Kidney (tissue), 14 donors: ENCODE data around the gene TSPAN4. TPM values are rescaled to one million over a fixed set of nuclear protein-coding genes. Genes with fewer than 3 reads are reported as not detected.
A peak's percentile ranks its signal among the peaks of the same experiment; 100 is the strongest.

Experiments
- DNase-seq, 5 donors: peaks; one replicate each; pipeline ENCODE4 v3.0.0-alpha.2; 2013 to 2020
- FAIRE-seq: peaks from 2 replicates; lab custom pipeline; 2012; peaks lifted over from hg19 to GRCh38; lab: Jason Lieb, UNC
- H3K27ac ChIP-seq, 2 donors: one replicate each; pipeline ENCODE4 v1.7.0; 2013; ENCODE audit warnings: low read depth in 2 of 2, low read length in 2 of 2, inconsistent platforms in 1 of 2
- H3K27me3 ChIP-seq: one replicate; pipeline ENCODE4 v1.7.1; 2013; ENCODE audit warnings: low read length, inconsistent platforms; ENCODE audit not compliant: control insufficient read depth, insufficient read depth
- H3K36me3 ChIP-seq, 3 donors: one replicate each; pipeline versions ENCODE4 v1.7.0 to v1.7.1; 2013; ENCODE audit warnings: low read length in 3 of 3, control low read depth in 1 of 3, inconsistent platforms in 1 of 3; ENCODE audit not compliant: insufficient read depth in 3 of 3, control insufficient read depth in 2 of 3
- H3K4me1 ChIP-seq, 3 donors: one replicate each; pipeline versions ENCODE4 v1.7.0 to v1.7.1; 2013; ENCODE audit warnings: low read length in 3 of 3, inconsistent platforms in 1 of 3, low read depth in 1 of 3; ENCODE audit not compliant: control insufficient read depth in 2 of 3, insufficient read depth in 2 of 3
- H3K4me3 ChIP-seq, 3 donors: one replicate each; pipeline versions ENCODE4 v1.7.0 to v1.8.1; 2013; ENCODE audit warnings: low read length in 3 of 3, control low read depth in 1 of 3, inconsistent platforms in 1 of 3
- H3K9ac ChIP-seq, 3 donors: one replicate each; pipeline versions ENCODE4 v1.7.0 to v1.7.1; 2013; ENCODE audit warnings: low read length in 3 of 3, control low read depth in 1 of 3, inconsistent platforms in 1 of 3
- H3K9me3 ChIP-seq, 3 donors: one replicate each; pipeline versions ENCODE4 v1.7.0 to v1.7.1; 2013; ENCODE audit warnings: low read length in 3 of 3, control low read depth in 1 of 3, inconsistent platforms in 1 of 3; ENCODE audit not compliant: control insufficient read depth in 2 of 3, insufficient read depth in 1 of 3
- CTCF ChIP-seq: IDR thresholded peaks from 3 replicates; pipeline ENCODE4 v1.5.1; 2012; ENCODE audit warnings: mild to moderate bottlenecking, moderate library complexity, borderline replicate concordance; ENCODE audit not compliant: insufficient read depth; ENCODE audit errors: extremely low read depth
- intact Hi-C: fragments of 100-400 bp; cut with DNase I; formaldehyde crosslinking; loops from one replicate; pipeline ENCODE4 v1.11.1; 2022
- polyA plus RNA-seq: library from polyadenylated mRNA; stranded (reverse); fragments of 350-450 nt; fragmentation: Illumina TruSeq; extraction: RNeasy Lipid Tissue Mini Kit (QIAGEN cat#74804); gene quantifications from one replicate; pipeline ENCODE4 v1.2.3, GENCODE V29; 2014; ENCODE audit warnings: low read depth, low replicate concordance; ENCODE audit not compliant: insufficient read depth
- total RNA-seq: library from RNA; stranded (reverse); fragmentation: NEBNext Ultra II Directional; extraction: Animal tissue kit (Norgen Biotek cat#: 25700); gene quantifications from one replicate; pipeline ENCODE4 v1.2.1, GENCODE V29; 2021
- donor health status: control.
- donor health status: control.
- donor health status: control.
- donor health status: control.
- donor health status: control.
- donor health status: DM: yes; HTN: yes; CAD: no.
- donor health status: Normal renal cell carcinoma (clear cell type).

The TSPAN4 gene
- total and polyA plus RNA-seq, 2 donors from 2014 or later = 81.2 to 104 TPM

GRCh38 chr11:863910-864827 is 21.5 kb downstream of the TSPAN4 start:
- no peak for FAIRE-seq
- intact Hi-C loops = no loop called here
- Histone ChIP-seq H3K27me3 (no peaks in the 10 kb centered on the region), H3K9me3 (no peaks in the 10 kb centered on the region), H3K36me3 (no peaks in the 10 kb centered on the region), H3K4me1 (peaks cover 0 to 28% (median 13%) of the 10 kb centered on the region in 3 donors), H3K27ac (peak overlapping the region in 1 of 2 donors; percentile 70), H3K4me3 (no peak overlapping the region), H3K9ac (no peak overlapping the region)
- TF ChIP-seq CTCF = no peak
- DNase-seq = no peak

GRCh38 chr11:864898-865297 is 22.2 kb downstream of the TSPAN4 start:
- FAIRE-seq = no peak

GRCh38 chr11:865462-866430 is 23.1 kb downstream of the TSPAN4 start:
- H3K27ac ChIP-seq = no peak overlapping the region
- FAIRE-seq (no peak), DNase-seq (peak in 2 of 5 donors; percentile 31 to 70)
- peaks cover 0 to 18% (median 8%) of the 10 kb centered on the region in 3 donors for H3K4me1 ChIP-seq
- no peak overlapping the region for H3K9ac ChIP-seq
- H3K36me3 ChIP-seq = no peaks in the 10 kb centered on the region
- TF ChIP-seq CTCF = no peak
- intact Hi-C loops = no loop called here
- H3K27me3 ChIP-seq = no peaks in the 10 kb centered on the region
- H3K9me3 ChIP-seq = no peaks in the 10 kb centered on the region
- H3K4me3 ChIP-seq = no peak overlapping the region

More at GRCh38 chr11:864898-865297, 22.2 kb downstream of the TSPAN4 start:
- peaks cover 0 to 22% (median 8%) of the 10 kb centered on the region in 3 donors for H3K4me1 ChIP-seq
- intact Hi-C loops = no loop called here
- no peaks in the 10 kb centered on the region for H3K36me3 ChIP-seq
- no peak overlapping the region for H3K27ac ChIP-seq
- no peak overlapping the region for H3K4me3 ChIP-seq
- no peak for DNase-seq
- no peak overlapping the region for H3K9ac ChIP-seq
- TF ChIP-seq CTCF = no peak
- H3K27me3 ChIP-seq = no peaks in the 10 kb centered on the region
- no peaks in the 10 kb centered on the region for H3K9me3 ChIP-seq
